ENCODE results near the gene STK32C.

- TF ChIP-seq EZH2 (IDR thresholded peaks at IDR 0.05): no peak
- no peak for TF ChIP-seq POLR2AphosphoS5 (IDR thresholded peaks at IDR 0.05; ENCODE audit: borderline replicate concordance, low read depth, low read length)
Observed at GRCh38 chr10:132204781-132205473, 102.8 kb downstream of the STK32C start.

All from SK-N-MC (cell line).